Measurements from ENCODE around the gene ILF3. TPM values are rescaled to one million over a fixed set of nuclear protein-coding genes. Genes with fewer than 3 reads are reported as not detected.
A peak's percentile ranks its signal among the peaks of the same experiment; 100 is the strongest.

ILF3 gene
- total and polyA plus RNA-seq, 10 of the 15 experiments (the other 5 are each of a cell fraction or from before 2014, with no cell fraction given): 28.1 to 383 (median 176) TPM

DNA sequence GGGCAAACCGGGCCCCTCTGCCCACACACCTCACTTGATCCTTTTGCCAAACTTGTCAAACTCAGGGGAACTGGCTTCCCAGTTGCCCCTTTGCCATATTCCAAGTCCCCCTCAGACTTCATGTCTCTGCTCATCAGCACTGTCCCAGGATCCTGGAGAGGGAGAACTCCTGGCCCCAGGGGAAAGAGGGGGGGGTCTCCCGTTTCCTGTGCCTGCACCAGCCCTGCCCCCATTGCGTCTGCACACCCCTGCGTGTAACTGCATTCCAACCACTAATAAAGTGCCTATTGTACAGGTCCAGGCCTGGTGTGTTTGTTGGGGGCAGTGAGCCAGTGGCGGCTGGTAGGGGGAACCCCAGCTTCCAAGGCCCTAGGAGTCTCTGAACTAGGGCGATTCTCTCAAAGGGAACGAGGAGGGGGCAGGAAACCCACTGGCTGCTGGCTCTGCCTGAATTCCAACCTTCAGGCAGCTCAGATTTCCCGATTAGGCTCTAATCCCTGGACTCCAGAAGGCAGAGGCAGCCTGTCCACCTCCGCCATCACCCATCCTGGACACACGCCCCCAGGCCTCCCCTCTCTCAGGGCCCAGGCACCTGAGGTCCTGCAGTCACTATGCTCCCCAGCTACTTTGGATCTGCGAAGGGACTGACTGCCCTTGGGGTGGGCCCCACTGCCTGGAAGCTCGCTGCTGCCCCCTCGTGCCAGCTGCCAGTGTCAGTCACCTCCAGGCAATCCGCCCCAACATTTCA is 9.7 kb upstream of the ILF3 start (continued):
- no peak for TF ChIP-seq MYC (IDR thresholded peaks at IDR 0.05; ENCODE audit: insufficient read depth, insufficient read length, insufficient replicate concordance, low read length, severe bottlenecking)
- no peak for TF ChIP-seq WRNIP1 (IDR thresholded peaks at IDR 0.05; ENCODE audit: borderline replicate concordance, low read depth, low read length)
- TF ChIP-seq, protein P1, sequence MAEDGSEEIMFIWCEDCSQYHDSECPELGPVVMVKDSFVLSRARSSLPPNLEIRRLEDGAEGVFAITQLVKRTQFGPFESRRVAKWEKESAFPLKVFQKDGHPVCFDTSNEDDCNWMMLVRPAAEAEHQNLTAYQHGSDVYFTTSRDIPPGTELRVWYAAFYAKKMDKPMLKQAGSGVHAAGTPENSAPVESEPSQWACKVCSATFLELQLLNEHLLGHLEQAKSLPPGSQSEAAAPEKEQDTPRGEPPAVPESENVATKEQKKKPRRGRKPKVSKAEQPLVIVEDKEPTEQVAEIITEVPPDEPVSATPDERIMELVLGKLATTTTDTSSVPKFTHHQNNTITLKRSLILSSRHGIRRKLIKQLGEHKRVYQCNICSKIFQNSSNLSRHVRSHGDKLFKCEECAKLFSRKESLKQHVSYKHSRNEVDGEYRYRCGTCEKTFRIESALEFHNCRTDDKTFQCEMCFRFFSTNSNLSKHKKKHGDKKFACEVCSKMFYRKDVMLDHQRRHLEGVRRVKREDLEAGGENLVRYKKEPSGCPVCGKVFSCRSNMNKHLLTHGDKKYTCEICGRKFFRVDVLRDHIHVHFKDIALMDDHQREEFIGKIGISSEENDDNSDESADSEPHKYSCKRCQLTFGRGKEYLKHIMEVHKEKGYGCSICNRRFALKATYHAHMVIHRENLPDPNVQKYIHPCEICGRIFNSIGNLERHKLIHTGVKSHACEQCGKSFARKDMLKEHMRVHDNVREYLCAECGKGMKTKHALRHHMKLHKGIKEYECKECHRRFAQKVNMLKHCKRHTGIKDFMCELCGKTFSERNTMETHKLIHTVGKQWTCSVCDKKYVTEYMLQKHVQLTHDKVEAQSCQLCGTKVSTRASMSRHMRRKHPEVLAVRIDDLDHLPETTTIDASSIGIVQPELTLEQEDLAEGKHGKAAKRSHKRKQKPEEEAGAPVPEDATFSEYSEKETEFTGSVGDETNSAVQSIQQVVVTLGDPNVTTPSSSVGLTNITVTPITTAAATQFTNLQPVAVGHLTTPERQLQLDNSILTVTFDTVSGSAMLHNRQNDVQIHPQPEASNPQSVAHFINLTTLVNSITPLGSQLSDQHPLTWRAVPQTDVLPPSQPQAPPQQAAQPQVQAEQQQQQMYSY (CRISPR knock-in tag; IDR thresholded peaks at IDR 0.05): no peak
- TF ChIP-seq SMC3 (IDR thresholded peaks at IDR 0.05; ENCODE audit: borderline replicate concordance, low read length): peak; percentile 99
- TF ChIP-seq, protein P2, sequence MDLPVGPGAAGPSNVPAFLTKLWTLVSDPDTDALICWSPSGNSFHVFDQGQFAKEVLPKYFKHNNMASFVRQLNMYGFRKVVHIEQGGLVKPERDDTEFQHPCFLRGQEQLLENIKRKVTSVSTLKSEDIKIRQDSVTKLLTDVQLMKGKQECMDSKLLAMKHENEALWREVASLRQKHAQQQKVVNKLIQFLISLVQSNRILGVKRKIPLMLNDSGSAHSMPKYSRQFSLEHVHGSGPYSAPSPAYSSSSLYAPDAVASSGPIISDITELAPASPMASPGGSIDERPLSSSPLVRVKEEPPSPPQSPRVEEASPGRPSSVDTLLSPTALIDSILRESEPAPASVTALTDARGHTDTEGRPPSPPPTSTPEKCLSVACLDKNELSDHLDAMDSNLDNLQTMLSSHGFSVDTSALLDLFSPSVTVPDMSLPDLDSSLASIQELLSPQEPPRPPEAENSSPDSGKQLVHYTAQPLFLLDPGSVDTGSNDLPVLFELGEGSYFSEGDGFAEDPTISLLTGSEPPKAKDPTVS (IDR thresholded peaks at IDR 0.05; ENCODE audit: low read depth, low read length): no peak
- no peak for TF ChIP-seq NFYB (IDR thresholded peaks at IDR 0.05; ENCODE audit: insufficient read depth, low read depth, low read length)
- TF ChIP-seq DPF2 (IDR thresholded peaks at IDR 0.05): 0 out of 2 replicates have a peak, but pooled peaks have one; percentile 40
- TF ChIP-seq, protein P3, sequence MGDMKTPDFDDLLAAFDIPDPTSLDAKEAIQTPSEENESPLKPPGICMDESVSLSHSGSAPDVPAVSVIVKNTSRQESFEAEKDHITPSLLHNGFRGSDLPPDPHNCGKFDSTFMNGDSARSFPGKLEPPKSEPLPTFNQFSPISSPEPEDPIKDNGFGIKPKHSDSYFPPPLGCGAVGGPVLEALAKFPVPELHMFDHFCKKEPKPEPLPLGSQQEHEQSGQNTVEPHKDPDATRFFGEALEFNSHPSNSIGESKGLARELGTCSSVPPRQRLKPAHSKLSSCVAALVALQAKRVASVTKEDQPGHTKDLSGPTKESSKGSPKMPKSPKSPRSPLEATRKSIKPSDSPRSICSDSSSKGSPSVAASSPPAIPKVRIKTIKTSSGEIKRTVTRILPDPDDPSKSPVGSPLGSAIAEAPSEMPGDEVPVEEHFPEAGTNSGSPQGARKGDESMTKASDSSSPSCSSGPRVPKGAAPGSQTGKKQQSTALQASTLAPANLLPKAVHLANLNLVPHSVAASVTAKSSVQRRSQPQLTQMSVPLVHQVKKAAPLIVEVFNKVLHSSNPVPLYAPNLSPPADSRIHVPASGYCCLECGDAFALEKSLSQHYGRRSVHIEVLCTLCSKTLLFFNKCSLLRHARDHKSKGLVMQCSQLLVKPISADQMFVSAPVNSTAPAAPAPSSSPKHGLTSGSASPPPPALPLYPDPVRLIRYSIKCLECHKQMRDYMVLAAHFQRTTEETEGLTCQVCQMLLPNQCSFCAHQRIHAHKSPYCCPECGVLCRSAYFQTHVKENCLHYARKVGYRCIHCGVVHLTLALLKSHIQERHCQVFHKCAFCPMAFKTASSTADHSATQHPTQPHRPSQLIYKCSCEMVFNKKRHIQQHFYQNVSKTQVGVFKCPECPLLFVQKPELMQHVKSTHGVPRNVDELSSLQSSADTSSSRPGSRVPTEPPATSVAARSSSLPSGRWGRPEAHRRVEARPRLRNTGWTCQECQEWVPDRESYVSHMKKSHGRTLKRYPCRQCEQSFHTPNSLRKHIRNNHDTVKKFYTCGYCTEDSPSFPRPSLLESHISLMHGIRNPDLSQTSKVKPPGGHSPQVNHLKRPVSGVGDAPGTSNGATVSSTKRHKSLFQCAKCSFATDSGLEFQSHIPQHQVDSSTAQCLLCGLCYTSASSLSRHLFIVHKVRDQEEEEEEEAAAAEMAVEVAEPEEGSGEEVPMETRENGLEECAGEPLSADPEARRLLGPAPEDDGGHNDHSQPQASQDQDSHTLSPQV (IDR thresholded peaks at IDR 0.05): no peak
- no peak for TF ChIP-seq GABPA (IDR thresholded peaks at IDR 0.05; ENCODE audit: low read depth)
- no peak for TF ChIP-seq ATF7 (IDR thresholded peaks at IDR 0.05; ENCODE audit: low read depth)
- TF ChIP-seq CBX3 (IDR thresholded peaks at IDR 0.05; ENCODE audit: borderline replicate concordance, low read depth): no peak
- no peak for TF ChIP-seq NR2C2 (IDR thresholded peaks at IDR 0.05; ENCODE audit: borderline replicate concordance, control insufficient read depth, insufficient read length, low read depth)
- TF ChIP-seq ZNF274 (IDR thresholded peaks at IDR 0.05; ENCODE audit: insufficient read depth, insufficient read length): no peak
- no peak for TF ChIP-seq ELK1 (IDR thresholded peaks at IDR 0.05; ENCODE audit: low read depth, low read length)
- peak; percentile 52; the same call in 1 of the 2 replicates for TF ChIP-seq NBN (IDR thresholded peaks at IDR 0.05)
- peak; percentile 89 for TF ChIP-seq RAD21 (IDR thresholded peaks at IDR 0.05; ENCODE audit: insufficient read depth, low read depth, low read length)
- TF ChIP-seq TARDBP (IDR thresholded peaks at IDR 0.05; ENCODE audit: borderline replicate concordance): no peak
